Breast epithelium (tissue), 3 donors: Measurements from ENCODE around the gene ZNF84.

Experiments used
- CTCF ChIP-seq, 3 donors: fragments of 450-650 bp; IDR thresholded peaks; one replicate each; pipeline ENCODE4 v1.5.1; 2016 to 2017; ENCODE audit warnings: antibody characterized with exemption in 3 of 3, mild to moderate bottlenecking in 3 of 3, moderate library complexity in 3 of 3
- POLR2A ChIP-seq: fragments of 450-650 bp; IDR thresholded peaks from one replicate; pipeline ENCODE4 v1.6.1; 2016; ENCODE audit warnings: antibody characterized with exemption, mild to moderate bottlenecking, moderate library complexity

DNA sequence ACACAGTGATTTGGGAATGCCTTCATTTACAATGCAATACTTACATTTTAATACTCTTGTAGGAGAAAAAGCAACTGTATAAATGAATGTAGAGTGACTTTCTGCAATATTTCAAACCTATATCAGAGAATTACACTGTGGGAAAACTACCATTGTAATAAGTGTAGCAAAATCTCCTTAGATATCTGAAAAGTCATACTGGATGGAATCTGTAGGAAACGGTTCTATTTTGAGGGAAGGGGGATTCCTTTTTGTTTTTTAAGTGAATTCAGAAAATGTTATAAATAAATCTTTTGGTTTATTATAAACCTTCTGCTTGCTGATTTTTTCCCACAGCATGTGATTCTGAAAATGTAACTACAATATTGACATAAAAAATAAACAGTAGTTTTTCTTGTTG, 69.8 kb downstream of the ZNF84 start:
- TF ChIP-seq POLR2A: no peak
- no peak for TF ChIP-seq CTCF (IDR thresholded peaks at IDR 0.05)
